Aorta (tissue), 5 donors: Measurements from ENCODE around the gene KRT35. TPM values are rescaled to one million over a fixed set of nuclear protein-coding genes. Genes with fewer than 3 reads are reported as not detected.

ENCODE experiments used
- ATAC-seq: fragments of 200-7000 bp; cut with Tn5 transposase; one replicate; pipeline ENCODE4 v1.9.1; 2022; ENCODE audit warnings: moderate library complexity; ENCODE audit not compliant: low FRiP score
- DNase-seq, 2 donors: peaks; one replicate each; pipeline ENCODE4 v3.0.0-alpha.2; 2020
- H3K27ac ChIP-seq, 2 donors: one replicate each; pipeline ENCODE4 v1.5.1; 2013; ENCODE audit warnings: low read length in 2 of 2, mild to moderate bottlenecking in 2 of 2, moderate library complexity in 2 of 2, control low read depth in 1 of 2, inconsistent platforms in 1 of 2, low read depth in 1 of 2
- H3K27me3 ChIP-seq, 2 donors: one replicate each; pipeline ENCODE4 v1.6.1; 2013; ENCODE audit warnings: control low read depth in 1 of 2, low read length in 1 of 2, mild to moderate bottlenecking in 1 of 2, moderate library complexity in 1 of 2; ENCODE audit not compliant: insufficient read depth in 2 of 2, control insufficient read depth in 1 of 2
- H3K36me3 ChIP-seq, 2 donors: one replicate each; pipeline ENCODE4 v1.6.1; 2013; ENCODE audit warnings: control low read depth in 1 of 2, low read length in 1 of 2, mild to moderate bottlenecking in 1 of 2; ENCODE audit not compliant: insufficient read depth in 2 of 2, control insufficient read depth in 1 of 2
- H3K4me1 ChIP-seq, 2 donors: one replicate each; pipeline ENCODE4 v1.6.1; 2013; ENCODE audit warnings: low read length in 2 of 2, control low read depth in 1 of 2, mild to moderate bottlenecking in 1 of 2, moderate library complexity in 1 of 2; ENCODE audit not compliant: insufficient read depth in 2 of 2, control insufficient read depth in 1 of 2
- H3K4me3 ChIP-seq, 2 donors: one replicate each; pipeline ENCODE4 v1.5.1; 2013; ENCODE audit warnings: low read length in 2 of 2, control low read depth in 1 of 2, mild to moderate bottlenecking in 1 of 2
- H3K9me3 ChIP-seq: one replicate; pipeline ENCODE4 v1.6.1; 2013; ENCODE audit warnings: mild to moderate bottlenecking, low read length; ENCODE audit not compliant: control insufficient read depth
- WGBS, 2 donors: extraction: QIAGEN DNeasy Blood & Tissue Kit; methylation state at CpG; one replicate each; pipeline ENCODE4 v1.1.7; 2013; 5-methylcytosine and 5-hydroxymethylcytosine counted together
- intact Hi-C, 2 donors: fragments of 100-400 bp; cut with DNase I; formaldehyde crosslinking; loops; one replicate each; pipeline versions ENCODE4 v1.14.2 to v1.15.0; 2022
- polyA plus RNA-seq, 2 donors: library from polyadenylated mRNA; stranded (reverse); fragments of 200-250 nt; gene quantifications; one replicate each; pipeline ENCODE4 v1.2.3, GENCODE V29; 2013
- total RNA-seq, 2 donors: library from RNA; stranded (reverse); fragmentation: NEBNext Ultra II Directional; extraction: Animal tissue kit (Norgen Biotek cat#: 25700); gene quantifications; one replicate each; pipeline ENCODE4 v1.2.1, GENCODE V29; 2021
- donor health status: healthy with polysubstance abuse.
- donor health status: Bipolar disorder and iron deficiency.
- donor health status: DM: no; HTN: no; CAD: no.
- donor health status: DM: no; HTN: no; CAD: no.
- donor health status: DM: yes; HTN: yes; CAD: no.

Gene KRT35
- total and polyA plus RNA-seq, 4 donors: not detected

DNA sequence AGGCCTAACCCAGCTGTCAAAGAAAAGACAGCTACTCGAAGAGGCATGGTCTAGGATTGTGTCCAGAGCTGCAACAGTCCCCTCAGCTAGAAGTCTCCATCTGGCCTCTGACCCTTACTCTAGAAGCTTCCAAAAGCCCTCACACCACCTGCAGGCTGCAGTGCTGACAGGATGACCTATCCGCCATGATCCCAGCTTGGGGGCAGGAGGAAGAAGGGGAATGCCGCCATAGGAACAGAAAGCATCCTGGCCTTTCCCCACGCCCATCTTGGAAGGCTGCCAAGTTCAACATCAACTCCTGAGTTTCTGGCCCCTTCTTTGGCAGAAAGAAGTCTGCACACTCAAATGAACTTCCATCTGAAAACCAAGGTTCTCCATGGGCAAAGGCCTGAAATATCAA lies 11.8 kb upstream of the KRT35 start:
- intact Hi-C loops: loop anchor here in 1 of 2 donors (5.0 kb wide), 1 partner anchor 55 kb away; no protein-coding TSS in a partner anchor
- WGBS, 2 donors: 42 to 43% methylated on average over 4 of the region's 4 CpGs
- DNase-seq (peak; percentile 41 to 62), ATAC-seq (no peak)
- no peaks in the 10 kb centered on the region for H3K27me3 ChIP-seq
- no peak overlapping the region for H3K27ac ChIP-seq
- H3K36me3 ChIP-seq: no peaks in the 10 kb centered on the region
- H3K9me3 ChIP-seq: no peaks in the 10 kb centered on the region
- no peak overlapping the region for H3K4me3 ChIP-seq
- no peaks in the 10 kb centered on the region for H3K4me1 ChIP-seq

DNA sequence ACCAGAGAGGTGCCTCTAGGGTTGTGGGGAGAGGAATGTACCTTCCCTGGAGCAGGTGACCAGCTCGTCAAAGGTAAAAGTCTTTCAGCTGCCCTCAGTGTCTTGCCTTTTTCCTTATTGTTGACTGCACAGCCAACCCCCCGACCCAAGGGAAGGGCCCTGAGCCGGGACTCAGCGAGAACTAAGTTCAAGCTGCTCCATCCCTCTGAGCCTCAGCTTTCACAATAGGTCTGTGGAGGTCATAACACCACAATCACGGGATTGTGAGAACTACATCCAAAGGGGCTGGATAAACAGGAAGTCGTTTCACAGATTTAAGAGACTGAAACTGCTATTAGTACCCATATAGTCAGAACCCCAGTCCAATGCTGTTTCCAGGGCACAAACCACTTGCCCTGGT lies 11.4 kb upstream of the KRT35 start:
- intact Hi-C loops: loop anchor here in 1 of 2 donors (5.0 kb wide), 1 partner anchor 55 kb away; no protein-coding TSS in a partner anchor
- H3K27me3 ChIP-seq: no peaks in the 10 kb centered on the region
- DNase-seq (peak; percentile 47 to 48), ATAC-seq (peak; percentile 12)
- H3K4me3 ChIP-seq: no peak overlapping the region
- no peaks in the 10 kb centered on the region for H3K4me1 ChIP-seq
- H3K36me3 ChIP-seq: no peaks in the 10 kb centered on the region
- no peak overlapping the region for H3K27ac ChIP-seq
- WGBS, 2 donors: 73 to 74% methylated on average over 6 of the region's 6 CpGs
- H3K9me3 ChIP-seq: no peaks in the 10 kb centered on the region

DNA sequence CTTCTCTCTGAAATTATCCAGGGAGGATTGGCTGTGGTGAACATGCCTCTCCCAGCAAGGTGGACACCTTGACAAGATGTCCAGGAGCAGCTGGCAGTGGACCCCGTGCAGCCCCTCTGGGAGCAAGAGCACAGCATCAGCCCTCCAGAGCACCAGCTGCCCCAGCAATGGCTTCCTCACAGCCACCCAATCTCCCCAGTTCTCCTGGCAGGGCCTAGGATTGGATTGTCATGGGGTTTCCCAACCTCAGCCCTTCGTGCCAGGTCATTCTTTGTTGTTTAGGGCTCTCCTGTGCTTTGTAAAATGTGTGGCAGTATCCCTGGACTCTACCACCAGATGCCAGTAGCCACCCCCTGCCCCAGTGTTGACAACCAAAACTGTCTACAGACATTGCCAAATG lies 10.5 kb upstream of the KRT35 start:
- DNase-seq: peak in 1 of 2 donors; percentile 25
- no peak overlapping the region for H3K27ac ChIP-seq
- H3K9me3 ChIP-seq: no peaks in the 10 kb centered on the region
- no peak for ATAC-seq
- H3K4me1 ChIP-seq: no peaks in the 10 kb centered on the region
- 85% methylated on average over 2 of the region's 2 CpGs for WGBS, 2 donors
- no peak overlapping the region for H3K4me3 ChIP-seq
- no peaks in the 10 kb centered on the region for H3K36me3 ChIP-seq
- H3K27me3 ChIP-seq: no peaks in the 10 kb centered on the region
- intact Hi-C loops: loop anchor here in 1 of 2 donors (5.0 kb wide), 1 partner anchor 56 kb away; no protein-coding TSS in a partner anchor

- Histone ChIP-seq H3K36me3 (no peaks in the 10 kb centered on the region), H3K27ac (no peak overlapping the region), H3K9me3 (no peaks in the 10 kb centered on the region), H3K4me3 (no peak overlapping the region), H3K27me3 (no peaks in the 10 kb centered on the region), H3K4me1 (no peaks in the 10 kb centered on the region)
- 72 to 75% methylated on average over 10 of the region's 10 CpGs for WGBS, 2 donors
- intact Hi-C loops: loop anchor here in 1 of 2 donors (5.0 kb wide), 1 partner anchor 57 kb away; no protein-coding TSS in a partner anchor
- ATAC-seq: no peak
- no peak for DNase-seq
Measured at GRCh38 chr17:41490000-41490990, 9.3 kb upstream of the KRT35 start.

DNA sequence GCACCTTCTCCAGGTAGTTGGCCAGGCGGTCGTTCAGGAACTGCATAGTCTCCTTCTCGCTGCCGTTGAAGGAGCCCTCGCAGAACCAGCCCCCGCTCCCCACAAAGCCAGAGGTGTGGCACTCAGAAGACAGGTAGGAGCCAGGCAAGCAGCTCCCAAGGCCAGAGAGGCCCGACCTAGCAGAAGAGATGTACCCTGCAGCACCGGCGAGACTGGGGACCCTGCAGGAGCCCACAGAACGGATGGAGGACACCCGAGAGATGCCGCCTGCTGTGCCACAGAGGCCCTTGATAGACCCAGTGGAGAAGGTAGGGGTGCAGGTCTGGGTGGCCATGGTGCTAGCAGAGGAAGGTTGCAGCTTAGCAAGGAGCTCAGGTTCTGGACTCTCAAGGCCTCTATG lies 8.6 kb upstream of the KRT35 start, which contains the start of gene KRT36:
Gene KRT36 (minus strand): TSS at position 380 of the 400 bp plus-strand sequence. CDS start 46 bp downstream, at position 334.
- intact Hi-C loops: no loop called here
- no peak for DNase-seq
- 92 to 94% methylated on average over 12 of the region's 12 CpGs for WGBS, 2 donors

DNA sequence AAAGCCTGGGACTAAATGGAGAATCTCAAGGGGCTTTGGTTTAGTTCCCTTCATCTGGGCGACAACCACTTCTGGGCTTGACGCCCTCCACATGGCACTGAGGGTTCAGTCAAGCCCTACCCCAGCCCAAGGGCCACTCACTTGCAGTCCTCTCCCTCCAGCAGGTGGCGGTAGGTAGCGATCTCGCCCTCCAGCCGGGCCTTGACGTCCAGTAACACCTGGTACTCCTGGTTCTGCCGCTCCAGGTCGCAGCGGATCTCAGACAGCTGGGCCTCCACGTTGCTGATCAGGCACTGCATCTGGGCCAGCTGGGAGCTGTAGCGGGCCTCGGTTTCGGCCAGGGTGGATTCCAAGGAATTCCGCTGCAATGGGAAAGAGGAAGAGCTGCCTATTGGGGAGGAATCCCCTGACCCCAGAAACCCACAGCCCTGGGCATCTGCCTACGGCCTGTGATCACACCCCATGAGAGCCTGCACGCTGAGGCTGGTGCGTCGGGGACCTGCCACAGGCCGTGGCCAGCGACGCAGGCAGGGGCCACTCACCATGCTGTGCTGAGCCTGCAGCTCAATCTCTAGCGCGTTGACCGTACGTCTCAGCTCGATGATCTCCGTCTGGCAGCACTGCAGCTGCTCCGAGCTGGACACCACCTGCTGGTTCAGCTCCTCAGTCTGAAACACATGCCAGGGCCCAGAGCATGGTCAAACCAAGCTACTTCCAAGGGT lies 6.0 kb upstream of the KRT35 start:
- ATAC-seq: no peak
- WGBS, 2 donors: 55 to 61% methylated on average over 29 of the region's 29 CpGs

More for the DNA sequence above, 8.6 kb upstream of the KRT35 start, which contains the start of gene KRT36:
- no peaks in the 10 kb centered on the region for H3K9me3 ChIP-seq
- H3K27ac ChIP-seq: no peak within 1 kb of the TSS
- no peak for ATAC-seq
- no peaks in the 10 kb centered on the region for H3K4me1 ChIP-seq
- H3K4me3 ChIP-seq: no peak within 1 kb of the TSS
- H3K36me3 ChIP-seq: no peaks in the 10 kb centered on the region
- no peaks in the 10 kb centered on the region for H3K27me3 ChIP-seq

GRCh38 chr17:41486316-41486715 lies 5.4 kb upstream of the KRT35 start:
- WGBS, 2 donors: 88 to 92% methylated on average over 13 of the region's 13 CpGs
- intact Hi-C loops: no loop called here
- H3K9me3 ChIP-seq: no peaks in the 10 kb centered on the region
- ATAC-seq (no peak), DNase-seq (peak in 1 of 2 donors; percentile 59)
- no peaks in the 10 kb centered on the region for H3K36me3 ChIP-seq
- H3K4me3 ChIP-seq: no peak overlapping the region
- H3K4me1 ChIP-seq: no peaks in the 10 kb centered on the region
- H3K27ac ChIP-seq: no peak overlapping the region
- H3K27me3 ChIP-seq: no peaks in the 10 kb centered on the region

More for the DNA sequence above, 6.0 kb upstream of the KRT35 start:
- Histone ChIP-seq H3K27me3 (no peaks in the 10 kb centered on the region), H3K27ac (no peak overlapping the region), H3K4me3 (no peak overlapping the region), H3K4me1 (no peaks in the 10 kb centered on the region), H3K36me3 (no peaks in the 10 kb centered on the region), H3K9me3 (no peaks in the 10 kb centered on the region)
- DNase-seq: peak in 1 of 2 donors; percentile 82
- intact Hi-C loops: no loop called here
